H4 (cell line): ENCODE measurements around the gene SYCP1. TPM values are rescaled to one million over a fixed set of nuclear protein-coding genes. Genes with fewer than 3 reads are reported as not detected.
"Not testable (repeated sequence)": the region's sequence is repeated elsewhere in the genome, so short reads cannot be mapped to it uniquely, and the experiment has no call there.

Experiments
- DNase-seq: peaks from one replicate; pipeline ENCODE4 v3.0.0-alpha.2; 2015; ENCODE audit warnings: low spot score
- total RNA-seq: library from RNA; depleted of rRNA; stranded (reverse); fragments of >200 nt; shearing (Covaris generic); gene quantifications from 2 replicates; pipeline ENCODE4 v1.2.3, GENCODE V29; 2014; rRNA removed

Gene SYCP1, protein sequence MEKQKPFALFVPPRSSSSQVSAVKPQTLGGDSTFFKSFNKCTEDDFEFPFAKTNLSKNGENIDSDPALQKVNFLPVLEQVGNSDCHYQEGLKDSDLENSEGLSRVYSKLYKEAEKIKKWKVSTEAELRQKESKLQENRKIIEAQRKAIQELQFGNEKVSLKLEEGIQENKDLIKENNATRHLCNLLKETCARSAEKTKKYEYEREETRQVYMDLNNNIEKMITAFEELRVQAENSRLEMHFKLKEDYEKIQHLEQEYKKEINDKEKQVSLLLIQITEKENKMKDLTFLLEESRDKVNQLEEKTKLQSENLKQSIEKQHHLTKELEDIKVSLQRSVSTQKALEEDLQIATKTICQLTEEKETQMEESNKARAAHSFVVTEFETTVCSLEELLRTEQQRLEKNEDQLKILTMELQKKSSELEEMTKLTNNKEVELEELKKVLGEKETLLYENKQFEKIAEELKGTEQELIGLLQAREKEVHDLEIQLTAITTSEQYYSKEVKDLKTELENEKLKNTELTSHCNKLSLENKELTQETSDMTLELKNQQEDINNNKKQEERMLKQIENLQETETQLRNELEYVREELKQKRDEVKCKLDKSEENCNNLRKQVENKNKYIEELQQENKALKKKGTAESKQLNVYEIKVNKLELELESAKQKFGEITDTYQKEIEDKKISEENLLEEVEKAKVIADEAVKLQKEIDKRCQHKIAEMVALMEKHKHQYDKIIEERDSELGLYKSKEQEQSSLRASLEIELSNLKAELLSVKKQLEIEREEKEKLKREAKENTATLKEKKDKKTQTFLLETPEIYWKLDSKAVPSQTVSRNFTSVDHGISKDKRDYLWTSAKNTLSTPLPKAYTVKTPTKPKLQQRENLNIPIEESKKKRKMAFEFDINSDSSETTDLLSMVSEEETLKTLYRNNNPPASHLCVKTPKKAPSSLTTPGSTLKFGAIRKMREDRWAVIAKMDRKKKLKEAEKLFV
- not detected in 2 replicates for total RNA-seq

DNA sequence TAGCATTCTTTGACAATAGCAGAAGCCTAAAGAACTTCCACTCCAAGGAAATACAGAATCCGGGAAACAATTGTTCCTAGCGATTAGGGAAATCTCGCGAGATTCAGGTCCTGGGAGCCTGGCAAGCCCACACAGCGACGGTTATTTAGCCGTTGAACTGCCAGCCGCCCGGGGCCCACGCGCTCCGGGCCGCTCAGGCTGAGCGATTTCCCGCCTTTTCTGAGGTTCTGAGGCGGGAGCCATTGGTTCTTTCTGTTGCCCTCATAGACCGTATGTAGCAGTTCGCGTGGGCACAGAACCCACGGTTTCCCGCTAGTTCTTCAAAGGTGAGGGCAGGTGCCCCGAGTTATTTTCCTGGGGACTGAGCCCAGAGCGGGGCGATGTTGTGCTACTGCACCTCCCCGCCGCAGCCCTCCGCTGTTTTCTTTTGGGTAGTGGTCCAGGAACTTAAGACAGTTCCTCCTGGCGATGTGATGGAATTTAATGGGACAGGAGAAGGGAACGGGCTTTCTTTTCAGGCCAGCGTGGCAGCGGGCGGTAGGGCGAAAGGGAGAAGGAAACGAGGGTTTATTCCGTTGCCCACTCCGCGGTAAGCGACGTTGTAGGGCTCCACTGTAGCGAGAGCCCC is at the start of gene SYCP1:
TSS of gene SYCP1 (plus strand) at position 171 of the 628 bp plus-strand sequence. CDS start 602 bp downstream, outside the sequence.
- no peak for DNase-seq

DNA sequence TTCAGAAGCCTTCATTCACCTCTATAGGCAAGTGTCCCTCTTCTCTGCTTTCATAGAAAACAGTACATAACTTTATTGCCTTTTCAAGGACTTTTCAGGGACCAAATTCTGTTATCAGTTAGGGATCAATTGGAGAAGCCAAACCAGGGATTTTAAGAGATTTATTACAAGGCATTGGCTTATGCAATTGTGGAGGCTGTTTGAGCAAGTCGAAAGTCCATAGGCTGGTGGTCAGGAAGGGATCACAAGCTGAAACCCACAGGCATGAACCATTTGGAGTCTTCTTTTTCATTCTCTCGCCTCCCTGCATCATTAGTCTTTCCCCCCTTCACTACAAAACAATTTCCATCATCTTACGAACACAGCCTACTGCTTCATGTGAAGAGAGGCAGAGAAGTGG is 34.8 kb upstream of the SYCP1 start:
- DNase-seq: no peak

DNA sequence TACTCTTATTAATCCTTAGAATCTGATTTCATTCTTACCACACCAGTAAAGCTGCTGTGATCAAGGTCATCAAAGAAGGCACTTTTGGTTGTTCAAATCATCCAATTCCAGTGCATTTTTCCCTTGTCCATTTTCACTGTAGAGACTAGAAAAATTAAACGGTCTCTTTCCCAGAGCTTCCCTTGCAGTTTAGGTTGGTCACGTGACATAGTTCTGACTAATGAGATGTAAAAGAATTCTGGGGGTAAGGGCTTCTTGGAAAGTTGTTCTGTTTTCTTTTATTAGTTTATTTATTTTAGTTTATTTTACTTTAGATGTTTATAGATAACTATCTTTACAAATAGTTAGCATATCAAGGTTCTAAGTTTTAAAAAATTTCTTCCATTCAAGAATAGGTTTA is 34.3 kb upstream of the SYCP1 start:
- no peak for DNase-seq

DNA sequence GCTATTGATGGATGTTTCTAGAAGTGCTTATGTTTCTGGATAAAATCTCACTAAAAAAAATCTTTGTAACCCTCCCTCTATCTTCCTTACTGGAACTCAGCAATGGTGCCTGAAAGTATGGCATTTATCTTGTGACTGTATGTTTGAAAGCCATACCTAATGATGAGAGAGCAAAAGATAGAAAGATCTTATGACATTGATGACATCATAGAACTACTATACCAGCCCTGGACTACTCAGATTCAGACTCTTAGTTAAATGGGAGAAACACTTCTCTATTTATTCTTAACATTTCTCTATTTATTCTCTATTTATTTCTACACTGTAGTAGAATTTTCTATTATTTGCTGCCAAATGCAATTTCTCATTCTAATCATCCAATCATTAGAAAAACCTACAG is 32.7 kb upstream of the SYCP1 start:
- DNase-seq: no peak

DNA sequence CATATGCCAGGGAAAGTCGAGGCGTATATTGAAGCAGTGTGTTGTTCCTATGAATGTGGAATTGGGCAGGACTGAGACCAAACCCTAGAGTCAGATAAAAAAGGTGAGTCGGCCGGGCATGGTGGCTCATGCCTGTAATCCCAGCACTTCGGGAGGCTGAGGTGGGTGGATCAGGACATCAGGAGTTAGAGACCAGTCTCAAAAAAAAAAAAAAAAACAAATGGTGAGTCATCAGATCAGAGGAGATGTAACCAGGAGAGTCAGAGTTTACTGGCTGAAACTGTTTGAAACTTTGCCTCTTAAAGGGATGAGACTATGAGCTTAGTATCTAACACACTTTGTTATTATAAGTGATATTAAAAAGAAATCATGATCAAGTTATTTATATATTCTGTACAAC is 26.4 kb upstream of the SYCP1 start:
- peak; percentile 16 for DNase-seq

DNA sequence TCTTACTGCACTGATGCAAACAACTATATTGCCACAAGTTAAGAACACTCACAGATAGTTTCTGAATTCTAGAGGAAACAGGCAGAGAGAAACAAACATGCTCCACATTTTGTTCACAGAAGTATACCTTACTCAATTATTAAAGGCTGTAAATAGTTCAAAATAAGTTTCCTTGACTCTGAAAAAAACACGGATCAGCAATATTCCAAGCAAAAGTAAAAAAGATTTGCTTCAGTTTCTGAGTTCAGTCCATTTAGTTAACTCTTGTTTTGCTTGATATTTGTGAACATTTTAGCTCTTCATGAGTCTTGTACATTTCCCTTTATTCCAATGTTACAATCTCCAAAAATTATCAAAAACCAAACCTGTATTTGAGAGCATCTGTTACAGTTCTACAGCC is 24.6 kb upstream of the SYCP1 start:
- DNase-seq: not testable (repeated sequence)

DNA sequence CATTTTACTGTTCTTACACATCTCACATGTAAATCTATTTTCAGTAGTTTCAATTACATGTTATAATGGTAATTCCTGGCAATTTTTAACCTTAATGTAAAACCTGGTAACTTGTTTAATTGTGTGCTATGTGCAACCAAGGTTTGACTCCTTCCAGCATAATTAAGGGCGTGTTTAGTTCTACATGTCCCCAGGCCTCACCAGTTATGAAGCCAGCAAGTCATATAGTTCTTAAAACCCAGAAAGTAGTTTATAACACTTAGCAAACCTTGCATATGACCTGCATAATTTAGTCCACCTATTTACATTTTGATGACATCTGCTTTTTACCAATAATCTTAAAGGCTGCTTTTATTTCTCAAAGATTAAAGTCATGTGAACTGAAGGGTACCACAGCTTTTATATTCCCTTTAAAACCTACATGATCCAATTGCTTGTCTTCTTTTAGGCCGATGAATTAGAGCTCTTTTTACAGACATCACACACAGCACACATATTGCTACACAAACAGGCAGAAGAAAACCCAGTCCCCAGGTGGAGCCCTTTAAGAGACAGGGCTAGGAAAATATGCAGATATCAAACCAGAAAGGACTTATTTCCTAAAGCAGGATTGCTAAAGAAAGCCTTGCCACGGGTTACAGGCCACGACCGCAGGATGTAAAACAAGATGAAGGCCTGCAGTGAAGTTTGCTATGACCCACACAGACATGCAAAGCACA is 23.2 kb upstream of the SYCP1 start:
- DNase-seq: no peak

DNA sequence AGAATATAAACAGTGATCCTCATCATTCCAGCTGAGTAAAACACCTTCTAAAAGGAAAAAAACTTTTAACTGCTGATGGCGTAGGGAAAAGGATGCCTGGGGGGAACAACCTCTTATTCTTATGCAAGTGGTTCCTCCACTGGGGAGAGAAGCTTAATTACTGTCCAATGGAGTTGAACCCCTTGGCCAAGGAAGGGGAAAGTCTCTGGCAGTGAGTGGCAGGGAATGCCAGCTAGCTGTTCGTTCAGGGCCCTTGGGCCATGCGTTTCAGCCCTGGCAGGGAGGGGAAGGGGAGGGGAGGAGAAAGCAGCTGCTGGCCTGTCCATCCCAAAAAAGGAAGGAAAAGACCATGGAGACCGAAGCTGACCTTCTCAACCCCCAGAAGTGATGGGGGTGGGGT is 22.6 kb upstream of the SYCP1 start:
- no peak for DNase-seq

DNA sequence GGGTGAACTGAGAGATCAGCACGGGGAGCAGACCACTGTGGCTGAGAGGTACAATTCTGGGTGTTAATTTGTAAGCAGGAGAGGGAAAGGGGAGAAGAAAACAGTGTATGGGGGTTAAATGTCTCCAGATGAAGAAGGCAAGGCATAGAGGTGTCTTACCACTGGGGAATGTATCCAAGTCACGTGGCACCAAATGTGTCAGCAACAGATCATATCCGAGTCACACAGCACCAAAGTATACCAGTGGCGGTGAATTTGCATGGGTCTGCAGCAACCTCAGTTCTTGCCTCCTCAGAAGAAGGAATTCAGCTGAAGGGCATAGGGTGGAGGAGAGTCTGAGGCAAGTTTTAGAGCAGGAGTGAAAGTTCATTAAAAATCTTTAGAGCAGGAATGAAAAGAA is 21.2 kb upstream of the SYCP1 start:
- no peak for DNase-seq

DNA sequence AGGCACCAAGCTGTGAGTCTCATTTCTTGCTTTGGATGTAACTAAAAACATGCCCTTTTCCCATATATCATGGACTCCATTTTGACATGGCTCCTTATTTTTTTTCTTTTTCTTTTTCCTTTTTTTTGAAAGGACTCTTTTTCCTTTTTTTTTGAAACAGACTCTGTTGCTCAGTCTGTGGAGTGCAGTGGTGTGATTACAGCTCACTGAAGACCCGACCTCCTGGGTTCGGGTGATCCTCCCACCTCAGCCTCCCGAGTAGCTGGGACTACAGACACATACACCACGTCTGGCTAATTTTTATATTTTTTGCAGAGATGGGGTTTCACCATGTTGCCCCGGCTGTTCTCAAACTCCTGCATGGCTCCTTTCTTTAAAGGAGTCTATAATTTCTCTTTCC is 10.4 kb upstream of the SYCP1 start:
- no peak for DNase-seq

DNA sequence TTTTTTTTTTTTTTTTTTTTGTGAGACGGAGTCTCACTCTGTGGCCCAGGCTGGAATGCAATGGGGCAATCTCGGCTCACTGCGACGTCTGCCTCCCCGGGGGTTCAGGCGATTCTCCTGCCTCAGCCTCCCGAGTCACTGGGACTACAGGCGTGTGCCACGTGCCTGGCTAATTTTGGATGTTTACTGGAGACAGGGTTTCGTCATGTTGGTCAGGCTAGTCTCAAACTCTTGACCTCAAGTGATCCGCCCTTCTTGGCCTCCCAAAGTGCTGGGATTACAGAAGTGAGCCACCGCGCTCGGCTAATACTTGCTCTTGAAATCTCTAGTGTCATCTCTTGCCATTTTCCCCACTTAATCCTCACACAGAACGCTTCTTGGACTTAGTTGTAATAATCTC is 1.1 kb upstream of the SYCP1 start:
- DNase-seq: no peak

DNA sequence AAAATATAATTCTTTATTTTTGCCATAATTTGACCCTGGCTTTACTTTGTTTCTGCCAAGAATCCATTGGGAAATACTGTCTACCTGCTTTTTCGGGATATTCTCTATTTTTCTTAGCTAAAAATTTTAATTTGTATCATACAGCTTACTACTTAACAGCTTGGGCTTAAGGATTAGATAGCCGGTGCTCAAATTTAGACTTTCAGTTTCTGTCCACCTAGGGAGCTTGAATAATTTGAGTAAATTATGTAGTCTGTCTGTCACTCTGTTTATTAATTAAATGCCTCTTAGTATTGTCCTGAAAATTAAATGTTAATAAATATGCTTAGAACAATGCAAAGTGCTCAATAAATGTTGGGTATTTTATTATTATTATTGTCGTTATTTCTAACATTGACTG is 6.7 kb downstream of the SYCP1 start:
- DNase-seq: no peak

DNA sequence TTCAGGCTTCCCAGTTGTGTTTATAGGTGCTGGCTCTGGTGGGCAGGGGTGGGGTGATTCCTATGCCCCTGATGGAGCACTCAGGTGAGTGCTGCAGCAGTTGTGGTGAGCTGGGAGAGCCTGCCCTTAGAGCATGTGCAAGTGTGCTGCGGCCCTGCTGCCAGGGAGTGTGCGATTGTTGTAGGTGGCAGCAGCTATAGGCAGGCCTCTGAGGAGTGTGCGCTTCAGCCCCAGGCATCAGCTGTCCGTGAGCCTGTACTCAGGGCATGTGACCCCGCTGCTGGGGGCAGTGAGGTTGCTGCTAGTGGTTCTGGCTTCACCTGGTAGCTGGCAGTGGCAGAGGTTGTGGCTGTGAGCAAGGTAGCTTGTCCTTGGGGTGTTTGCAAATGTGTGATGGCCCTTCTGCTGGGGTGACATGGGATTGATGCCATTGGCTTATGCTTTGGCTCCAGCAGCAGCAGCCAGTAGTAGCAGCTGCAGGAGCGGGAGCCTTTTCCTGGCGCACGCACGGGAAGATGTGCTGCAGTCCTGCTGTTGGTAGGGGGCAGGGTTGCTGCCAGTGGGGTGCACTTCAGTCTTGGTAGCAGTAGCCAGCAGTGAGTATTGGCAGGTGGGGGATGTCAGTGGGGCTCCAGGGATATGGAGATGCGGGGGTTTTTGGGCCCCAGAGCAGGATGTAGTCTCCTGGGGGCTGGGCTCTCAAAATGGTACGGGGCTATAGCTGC is 37.7 kb downstream of the SYCP1 start:
- no peak for DNase-seq

DNA sequence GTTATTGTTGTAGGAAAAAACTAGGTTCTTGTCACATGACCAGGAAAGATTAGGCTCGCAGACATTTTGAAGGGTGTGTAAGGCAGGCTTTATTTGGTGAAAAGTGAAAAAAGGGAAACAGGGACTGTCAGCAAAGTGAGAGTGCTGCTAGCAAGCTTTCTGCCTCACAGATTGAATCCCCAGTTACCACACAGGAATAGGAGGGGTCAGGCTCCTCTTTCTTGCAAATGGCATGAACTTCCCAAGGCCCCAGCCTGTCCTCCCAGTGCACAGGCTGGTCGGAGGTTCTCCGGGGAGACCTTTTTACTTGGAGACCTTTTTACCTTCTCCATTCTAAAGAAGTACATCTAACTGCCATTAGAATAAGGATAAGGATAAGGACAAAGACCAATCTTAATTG is 42.1 kb downstream of the SYCP1 start:
- DNase-seq: no peak

DNA sequence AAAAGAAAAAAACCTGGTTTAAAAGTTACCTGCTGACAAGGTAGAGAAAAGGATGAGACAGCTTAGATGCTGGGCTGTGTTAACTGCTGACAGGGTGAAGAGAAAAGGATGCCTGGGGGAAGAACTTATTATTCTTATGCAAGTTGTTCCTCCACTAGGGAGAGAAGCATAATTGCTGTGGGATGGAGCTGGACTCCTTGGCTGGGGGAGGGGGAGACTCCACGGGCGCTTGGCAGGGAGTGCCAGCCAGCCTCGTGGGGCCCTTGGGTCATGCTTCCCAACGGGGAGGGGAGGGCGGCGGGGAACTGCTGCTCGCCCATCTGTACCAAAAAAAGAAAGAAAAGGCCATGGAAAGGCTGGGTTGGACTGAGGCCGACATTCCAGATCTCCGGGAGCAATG is 47.2 kb downstream of the SYCP1 start:
- no peak for DNase-seq

DNA sequence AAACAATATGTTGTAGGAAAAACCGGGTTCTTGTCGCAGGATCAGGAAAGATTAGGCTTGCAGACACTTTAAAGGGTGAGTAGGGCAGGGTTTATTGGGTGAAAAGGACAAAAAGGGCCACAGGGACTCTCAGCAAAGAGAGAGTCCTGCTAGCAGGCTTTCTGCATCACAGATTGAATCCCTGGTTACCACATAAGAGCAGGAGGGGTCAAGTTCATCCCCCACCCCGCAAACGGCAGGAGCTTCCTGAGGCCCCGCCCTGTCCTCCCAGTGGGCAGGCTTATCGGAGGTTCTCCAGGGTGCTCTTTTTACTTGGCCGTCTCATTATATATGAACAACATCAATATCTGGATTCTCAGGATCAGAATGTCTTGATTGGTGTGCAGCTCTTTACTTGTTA is 47.7 kb downstream of the SYCP1 start:
- no peak for DNase-seq

DNA sequence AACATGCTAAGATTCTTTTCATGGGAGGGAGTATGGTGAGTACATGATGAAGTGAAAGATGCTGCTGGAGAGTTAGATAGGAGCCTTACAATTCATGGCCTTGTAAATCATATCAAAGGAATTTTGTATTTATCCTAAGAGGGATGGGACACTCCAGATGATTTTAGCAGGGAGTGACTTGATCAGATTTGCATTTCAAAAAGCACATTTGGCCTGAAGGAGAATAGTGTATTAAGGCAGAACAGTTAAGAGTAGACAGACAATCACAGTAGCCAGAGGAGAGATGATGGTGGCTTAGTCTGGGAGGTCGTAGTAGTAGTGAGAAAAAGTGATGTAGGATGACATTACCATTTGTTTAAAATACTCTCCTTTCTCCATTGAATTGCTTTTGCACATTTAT is 48.8 kb downstream of the SYCP1 start:
- no peak for DNase-seq

DNA sequence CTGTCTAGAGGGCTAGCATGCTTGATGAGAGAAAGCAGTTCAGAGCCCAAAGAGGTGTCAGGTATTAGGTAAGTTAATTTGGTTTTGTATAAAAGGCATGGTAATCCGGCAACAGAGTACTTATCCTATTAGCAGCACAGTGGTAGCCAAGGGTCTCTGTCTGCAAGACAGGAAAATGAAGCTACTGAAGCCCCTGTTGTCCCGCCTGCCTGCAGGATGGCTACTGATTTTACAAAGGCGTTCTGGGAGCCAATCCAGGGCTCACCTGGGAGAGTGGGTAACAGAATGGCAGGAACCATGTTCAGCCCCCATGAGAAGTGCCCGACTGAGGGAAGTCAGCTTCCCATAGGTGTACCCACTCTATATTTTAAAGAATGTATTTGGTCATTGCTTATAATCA is 61.1 kb downstream of the SYCP1 start:
- DNase-seq: not testable (repeated sequence)

DNA sequence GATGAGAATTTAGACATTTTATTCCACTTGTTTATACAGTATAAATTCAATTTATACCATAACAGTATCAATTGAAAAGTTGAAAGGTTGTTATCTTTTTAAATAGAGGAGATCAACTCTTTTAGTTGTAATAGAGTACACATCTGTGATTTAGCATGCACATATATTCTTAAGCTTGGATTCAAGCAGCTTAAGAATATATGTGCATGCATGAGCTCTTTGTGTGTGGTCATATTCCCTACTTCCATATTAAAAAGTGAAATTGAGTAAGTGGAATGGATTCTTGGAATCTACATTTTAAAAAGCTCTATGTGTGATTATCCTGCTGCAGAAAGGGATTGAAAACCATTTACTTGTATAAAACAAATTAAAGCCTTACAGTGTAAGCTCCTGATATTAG is 71.9 kb downstream of the SYCP1 start:
- no peak for DNase-seq

DNA sequence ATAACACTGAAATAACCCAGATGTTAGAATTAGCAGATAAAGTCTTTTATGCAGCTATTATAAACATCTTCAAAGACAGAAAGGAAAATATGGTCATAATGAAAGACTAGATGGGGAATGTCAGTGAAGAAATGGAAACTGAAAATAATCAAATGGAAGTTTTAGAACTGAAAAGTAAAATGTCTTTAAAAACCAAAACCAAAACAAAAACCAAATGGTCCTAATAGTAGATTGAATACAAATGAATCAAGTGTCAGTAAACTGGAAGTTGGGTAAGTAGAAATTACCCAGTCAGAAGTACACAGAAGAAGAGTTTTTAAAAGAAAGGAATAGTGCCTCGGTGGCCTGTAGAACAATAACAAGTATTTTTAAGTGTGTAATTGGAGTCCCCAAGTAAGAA is 72.7 kb downstream of the SYCP1 start:
- DNase-seq: no peak

DNA sequence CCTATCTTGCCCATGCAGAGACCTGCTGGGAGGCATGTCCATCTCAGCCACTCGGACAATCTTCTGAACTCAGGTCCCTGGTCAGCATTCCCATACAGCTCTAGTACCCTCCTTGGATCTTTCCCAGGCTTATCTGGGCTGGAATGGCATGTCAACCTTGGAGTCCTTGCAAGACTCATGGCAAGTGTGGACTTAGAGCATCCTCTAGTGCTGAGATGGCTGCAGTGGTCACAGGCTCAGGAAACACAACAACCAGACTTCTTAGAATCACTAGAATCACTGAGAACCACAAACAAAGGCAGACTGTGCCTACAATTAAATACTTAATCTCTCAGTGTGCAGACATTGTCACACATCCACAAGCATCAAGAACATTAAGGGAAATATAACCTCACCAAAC is 101.9 kb downstream of the SYCP1 start:
- peak; percentile 4 for DNase-seq
